ENCODE data around the gene ETV6. TPM values are rescaled to one million over a fixed set of nuclear protein-coding genes. Genes with fewer than 3 reads are reported as not detected.
A peak's percentile ranks its signal among the peaks of the same experiment; 100 is the strongest.

Gene ETV6
- total and polyA plus RNA-seq, 9 of the 15 experiments (the other 6 are each of a cell fraction or from before 2014, with no cell fraction given) = 0.81 to 12.7 (median 4.1) TPM

DNA sequence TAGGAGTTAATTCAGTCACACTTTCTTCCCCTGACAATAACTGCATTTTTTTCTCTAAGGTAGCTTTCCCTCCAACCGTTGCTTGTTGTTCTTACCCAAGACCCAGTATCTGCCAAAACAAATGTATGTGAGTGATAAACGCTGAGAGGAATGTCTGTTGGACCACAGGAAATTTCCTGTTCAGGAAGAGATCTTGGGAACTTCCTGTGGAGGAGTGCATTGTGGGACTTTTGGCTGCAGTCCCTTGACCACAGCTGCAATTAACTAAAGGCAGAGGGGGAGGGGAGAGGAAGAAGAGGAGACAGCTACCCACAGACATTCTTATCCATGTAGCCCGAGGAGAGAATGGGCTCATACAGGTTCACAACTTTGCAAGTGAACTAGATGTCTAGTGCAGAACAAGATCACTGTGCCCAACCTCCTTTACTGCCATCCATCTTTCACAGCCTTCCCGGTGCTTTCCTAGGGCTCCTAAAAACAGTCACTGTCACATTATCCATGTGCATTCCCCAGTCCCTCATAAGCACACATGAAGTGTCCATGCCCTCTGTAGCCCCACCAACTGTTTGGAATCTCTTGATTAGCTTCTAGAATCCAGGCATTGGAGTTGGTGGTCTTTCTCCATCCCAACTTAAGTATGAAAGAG is 149.5 kb downstream of the ETV6 start (continued):
- no peak for TF ChIP-seq HMGXB4 (CRISPR knock-in tag; IDR thresholded peaks at IDR 0.05)
- no peak for TF ChIP-seq RBM39 (optimal IDR thresholded peaks at IDR 0.05; ENCODE audit: low read depth, low read length)
- TF ChIP-seq HNRNPLL (IDR thresholded peaks at IDR 0.05; ENCODE audit: low read depth, low read length, poor library complexity, severe bottlenecking) = no peak
- TF ChIP-seq STAT5A (IDR thresholded peaks at IDR 0.05; ENCODE audit: borderline replicate concordance, low read length) = peak; percentile 25; the same call in 1 of the 2 replicates
- TF ChIP-seq NR3C1 (CRISPR knock-in tag; IDR thresholded peaks at IDR 0.05) = no peak
- TF ChIP-seq, protein P1, sequence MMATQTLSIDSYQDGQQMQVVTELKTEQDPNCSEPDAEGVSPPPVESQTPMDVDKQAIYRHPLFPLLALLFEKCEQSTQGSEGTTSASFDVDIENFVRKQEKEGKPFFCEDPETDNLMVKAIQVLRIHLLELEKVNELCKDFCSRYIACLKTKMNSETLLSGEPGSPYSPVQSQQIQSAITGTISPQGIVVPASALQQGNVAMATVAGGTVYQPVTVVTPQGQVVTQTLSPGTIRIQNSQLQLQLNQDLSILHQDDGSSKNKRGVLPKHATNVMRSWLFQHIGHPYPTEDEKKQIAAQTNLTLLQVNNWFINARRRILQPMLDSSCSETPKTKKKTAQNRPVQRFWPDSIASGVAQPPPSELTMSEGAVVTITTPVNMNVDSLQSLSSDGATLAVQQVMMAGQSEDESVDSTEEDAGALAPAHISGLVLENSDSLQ (IDR thresholded peaks at IDR 0.05) = no peak
- TF ChIP-seq CBFA2T2 (conservative IDR thresholded peaks at IDR 0.05) = peak; percentile 69
- TF ChIP-seq, protein P2, sequence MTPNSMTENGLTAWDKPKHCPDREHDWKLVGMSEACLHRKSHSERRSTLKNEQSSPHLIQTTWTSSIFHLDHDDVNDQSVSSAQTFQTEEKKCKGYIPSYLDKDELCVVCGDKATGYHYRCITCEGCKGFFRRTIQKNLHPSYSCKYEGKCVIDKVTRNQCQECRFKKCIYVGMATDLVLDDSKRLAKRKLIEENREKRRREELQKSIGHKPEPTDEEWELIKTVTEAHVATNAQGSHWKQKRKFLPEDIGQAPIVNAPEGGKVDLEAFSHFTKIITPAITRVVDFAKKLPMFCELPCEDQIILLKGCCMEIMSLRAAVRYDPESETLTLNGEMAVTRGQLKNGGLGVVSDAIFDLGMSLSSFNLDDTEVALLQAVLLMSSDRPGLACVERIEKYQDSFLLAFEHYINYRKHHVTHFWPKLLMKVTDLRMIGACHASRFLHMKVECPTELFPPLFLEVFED (CRISPR knock-in tag; conservative IDR thresholded peaks at IDR 0.05) = no peak
- TF ChIP-seq ZNF740 (CRISPR knock-in tag; IDR thresholded peaks at IDR 0.05) = no peak
- TF ChIP-seq ZNF740 (tag; IDR thresholded peaks at IDR 0.05) = no peak
- TF ChIP-seq HDGF (IDR thresholded peaks at IDR 0.05) = no peak
- TF ChIP-seq ZNF512 (tag; IDR thresholded peaks at IDR 0.05) = no peak
- no peak for TF ChIP-seq JUN (IDR thresholded peaks at IDR 0.05; ENCODE audit: borderline replicate concordance, low read depth, low read length)
- TF ChIP-seq JUN (CRISPR knock-in tag; IDR thresholded peaks at IDR 0.05; ENCODE audit: borderline replicate concordance) = no peak
- TF ChIP-seq ZNF146 (CRISPR knock-in tag; IDR thresholded peaks at IDR 0.05; ENCODE audit: unreplicated experiment) = no peak
- TF ChIP-seq, protein P3, sequence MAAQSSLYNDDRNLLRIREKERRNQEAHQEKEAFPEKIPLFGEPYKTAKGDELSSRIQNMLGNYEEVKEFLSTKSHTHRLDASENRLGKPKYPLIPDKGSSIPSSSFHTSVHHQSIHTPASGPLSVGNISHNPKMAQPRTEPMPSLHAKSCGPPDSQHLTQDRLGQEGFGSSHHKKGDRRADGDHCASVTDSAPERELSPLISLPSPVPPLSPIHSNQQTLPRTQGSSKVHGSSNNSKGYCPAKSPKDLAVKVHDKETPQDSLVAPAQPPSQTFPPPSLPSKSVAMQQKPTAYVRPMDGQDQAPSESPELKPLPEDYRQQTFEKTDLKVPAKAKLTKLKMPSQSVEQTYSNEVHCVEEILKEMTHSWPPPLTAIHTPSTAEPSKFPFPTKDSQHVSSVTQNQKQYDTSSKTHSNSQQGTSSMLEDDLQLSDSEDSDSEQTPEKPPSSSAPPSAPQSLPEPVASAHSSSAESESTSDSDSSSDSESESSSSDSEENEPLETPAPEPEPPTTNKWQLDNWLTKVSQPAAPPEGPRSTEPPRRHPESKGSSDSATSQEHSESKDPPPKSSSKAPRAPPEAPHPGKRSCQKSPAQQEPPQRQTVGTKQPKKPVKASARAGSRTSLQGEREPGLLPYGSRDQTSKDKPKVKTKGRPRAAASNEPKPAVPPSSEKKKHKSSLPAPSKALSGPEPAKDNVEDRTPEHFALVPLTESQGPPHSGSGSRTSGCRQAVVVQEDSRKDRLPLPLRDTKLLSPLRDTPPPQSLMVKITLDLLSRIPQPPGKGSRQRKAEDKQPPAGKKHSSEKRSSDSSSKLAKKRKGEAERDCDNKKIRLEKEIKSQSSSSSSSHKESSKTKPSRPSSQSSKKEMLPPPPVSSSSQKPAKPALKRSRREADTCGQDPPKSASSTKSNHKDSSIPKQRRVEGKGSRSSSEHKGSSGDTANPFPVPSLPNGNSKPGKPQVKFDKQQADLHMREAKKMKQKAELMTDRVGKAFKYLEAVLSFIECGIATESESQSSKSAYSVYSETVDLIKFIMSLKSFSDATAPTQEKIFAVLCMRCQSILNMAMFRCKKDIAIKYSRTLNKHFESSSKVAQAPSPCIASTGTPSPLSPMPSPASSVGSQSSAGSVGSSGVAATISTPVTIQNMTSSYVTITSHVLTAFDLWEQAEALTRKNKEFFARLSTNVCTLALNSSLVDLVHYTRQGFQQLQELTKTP (IDR thresholded peaks at IDR 0.05; ENCODE audit: low read depth in 1 of 2, partially characterized antibody in 2 of 2) = peak; percentile 70 to 76
- TF ChIP-seq FOXA1 (IDR thresholded peaks at IDR 0.05; ENCODE audit: borderline replicate concordance) = no peak
